Measurements from ENCODE around the gene DMRTB1. TPM values are rescaled to one million over a fixed set of nuclear protein-coding genes. Genes with fewer than 3 reads are reported as not detected.

Gene DMRTB1
- total RNA-seq, 1 experiment from 2014 or later: not detected

DNA sequence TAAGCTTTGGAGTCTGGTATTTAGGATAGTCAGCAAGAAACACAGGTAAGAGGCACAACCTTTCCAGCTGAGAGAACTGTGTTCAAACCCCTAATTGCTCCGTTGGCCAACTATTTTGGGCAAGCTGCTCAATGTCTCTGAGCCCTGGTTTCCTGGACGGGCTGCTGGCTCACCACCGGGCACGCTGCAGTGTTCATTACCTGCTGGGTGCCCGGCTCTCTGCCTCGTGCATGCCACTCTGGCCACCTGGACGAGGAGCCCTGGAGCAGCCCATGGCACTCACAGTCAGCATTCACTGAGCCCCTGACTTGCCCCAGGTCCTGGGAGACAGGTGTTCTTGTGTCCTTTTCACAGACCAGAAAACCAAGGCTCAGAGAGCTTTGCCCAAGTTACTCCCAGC lies 51.0 kb downstream of the DMRTB1 start:
- ChIA-PET POLR2A (ENCODE audit: unreplicated experiment) (no interaction called here), CTCF (no interaction called here)
- TF ChIP-seq EZH2 (IDR thresholded peaks at IDR 0.05; ENCODE audit: low read length, unreplicated experiment) (no peak), EZH2phosphoT487 (IDR thresholded peaks at IDR 0.05; ENCODE audit: borderline replicate concordance, low read length) (no peak)
- TF ChIP-seq, protein P1, sequence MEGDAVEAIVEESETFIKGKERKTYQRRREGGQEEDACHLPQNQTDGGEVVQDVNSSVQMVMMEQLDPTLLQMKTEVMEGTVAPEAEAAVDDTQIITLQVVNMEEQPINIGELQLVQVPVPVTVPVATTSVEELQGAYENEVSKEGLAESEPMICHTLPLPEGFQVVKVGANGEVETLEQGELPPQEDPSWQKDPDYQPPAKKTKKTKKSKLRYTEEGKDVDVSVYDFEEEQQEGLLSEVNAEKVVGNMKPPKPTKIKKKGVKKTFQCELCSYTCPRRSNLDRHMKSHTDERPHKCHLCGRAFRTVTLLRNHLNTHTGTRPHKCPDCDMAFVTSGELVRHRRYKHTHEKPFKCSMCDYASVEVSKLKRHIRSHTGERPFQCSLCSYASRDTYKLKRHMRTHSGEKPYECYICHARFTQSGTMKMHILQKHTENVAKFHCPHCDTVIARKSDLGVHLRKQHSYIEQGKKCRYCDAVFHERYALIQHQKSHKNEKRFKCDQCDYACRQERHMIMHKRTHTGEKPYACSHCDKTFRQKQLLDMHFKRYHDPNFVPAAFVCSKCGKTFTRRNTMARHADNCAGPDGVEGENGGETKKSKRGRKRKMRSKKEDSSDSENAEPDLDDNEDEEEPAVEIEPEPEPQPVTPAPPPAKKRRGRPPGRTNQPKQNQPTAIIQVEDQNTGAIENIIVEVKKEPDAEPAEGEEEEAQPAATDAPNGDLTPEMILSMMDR (conservative IDR thresholded peaks at IDR 0.05; ENCODE audit: low read depth, low read length): no peak
- H3K9me3 ChIP-seq (ENCODE audit: low read length): no peaks in the 10 kb centered on the region
- H3K4me3 ChIP-seq (ENCODE audit: low read length): no peak overlapping the region
- BruUV-seq (replicated peaks): no TSS peak
- no peaks in the 10 kb centered on the region for H3K9me2 ChIP-seq (replicated peaks; ENCODE audit: low read length)
- H3K4me1 ChIP-seq (ENCODE audit: insufficient read depth, low read length): peaks cover 25% of the 10 kb centered on the region
- H4K20me1 ChIP-seq (ENCODE audit: low read length): peaks cover 4% of the 10 kb centered on the region; the same call in 1 of the 2 replicates
- intact Hi-C loops (cut with micrococcal nuclease): no loop called here
- no peak overlapping the region for H2AFZ ChIP-seq (ENCODE audit: low read length)
- H3K4me2 ChIP-seq (ENCODE audit: low read length): no peak overlapping the region
- H3K9ac ChIP-seq (ENCODE audit: low read length): no peak overlapping the region
- H3K27ac ChIP-seq (ENCODE audit: low read length): no peak overlapping the region
- no peak for DNase-seq
- H3K79me2 ChIP-seq (ENCODE audit: low read length): no peaks in the 10 kb centered on the region
- no peaks in the 10 kb centered on the region for H3K27me3 ChIP-seq (ENCODE audit: low read length)
- peaks cover 4% of the 10 kb centered on the region for H3F3A ChIP-seq (ENCODE audit: low read length, unreplicated experiment)
- no peaks in the 10 kb centered on the region for H3K36me3 ChIP-seq (ENCODE audit: low read depth, low read length)
- no peak for ATAC-seq

DNA sequence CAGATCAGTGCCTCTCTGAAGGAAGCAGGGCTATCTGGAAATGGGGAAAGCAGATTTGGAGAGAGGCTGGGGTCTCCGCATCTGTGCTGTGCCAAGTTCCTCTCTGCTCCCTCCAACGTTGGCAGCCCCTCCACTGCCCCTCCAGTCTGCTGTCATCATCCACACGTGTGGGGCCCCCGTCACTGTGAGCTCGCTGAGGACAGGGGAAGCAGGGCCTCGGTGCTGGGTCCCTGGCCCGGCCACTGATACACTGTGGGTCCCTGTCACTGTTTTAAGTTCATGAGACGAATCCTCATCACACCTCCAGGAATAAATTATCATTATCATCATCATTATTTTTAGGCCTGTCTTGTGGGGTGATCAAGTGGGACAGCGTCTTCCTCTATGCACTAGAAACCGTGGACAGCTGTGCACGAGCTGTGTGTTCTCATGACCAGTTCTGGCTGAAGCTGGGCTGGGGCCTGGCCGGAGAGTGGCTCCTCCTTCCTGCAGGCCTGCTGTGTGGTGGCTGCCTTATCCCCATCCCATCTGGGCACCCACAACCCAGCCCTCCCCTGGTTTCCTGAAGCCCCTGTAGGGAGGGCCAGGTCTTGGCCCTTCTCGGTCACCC lies 52.2 kb downstream of the DMRTB1 start:
- peak; percentile 17 for ATAC-seq
- no TSS peak for BruUV-seq (replicated peaks)
- Histone ChIP-seq H3F3A (ENCODE audit: low read length, unreplicated experiment) (peaks cover 4% of the 10 kb centered on the region), H3K27ac (ENCODE audit: low read length) (peak overlapping the region; percentile 72; the same call in 1 of the 2 replicates), H3K79me2 (ENCODE audit: low read length) (no peaks in the 10 kb centered on the region), H3K4me2 (ENCODE audit: low read length) (peak overlapping the region; percentile 63), H2AFZ (ENCODE audit: low read length) (no peak overlapping the region), H3K27me3 (ENCODE audit: low read length) (no peaks in the 10 kb centered on the region), H3K4me3 (ENCODE audit: low read length) (no peak overlapping the region), H3K9me2 (replicated peaks; ENCODE audit: low read length) (no peaks in the 10 kb centered on the region), H3K36me3 (ENCODE audit: low read depth, low read length) (no peaks in the 10 kb centered on the region), H3K9me3 (ENCODE audit: low read length) (no peaks in the 10 kb centered on the region), H3K4me1 (ENCODE audit: insufficient read depth, low read length) (peaks cover 25% of the 10 kb centered on the region), H3K9ac (ENCODE audit: low read length) (no peak overlapping the region), H4K20me1 (ENCODE audit: low read length) (peaks cover 4% of the 10 kb centered on the region; the same call in 1 of the 2 replicates)
- no peak for DNase-seq
- intact Hi-C loops (cut with micrococcal nuclease): no loop called here
- POLR2A ChIA-PET (ENCODE audit: unreplicated experiment): interaction anchor here (0.6 kb wide), 1 partner anchor 15 kb away, joined by 6 read pairs; no protein-coding TSS in a partner anchor
- TF ChIP-seq EZH2phosphoT487 (IDR thresholded peaks at IDR 0.05; ENCODE audit: borderline replicate concordance, low read length) (no peak), EZH2 (IDR thresholded peaks at IDR 0.05; ENCODE audit: low read length, unreplicated experiment) (no peak)
- TF ChIP-seq, protein P1 (conservative IDR thresholded peaks at IDR 0.05; ENCODE audit: low read depth, low read length): no peak
- CTCF ChIA-PET: interaction anchor here (1.2 kb wide), 1 partner anchor 26 kb away, joined by 6 read pairs; no protein-coding TSS in a partner anchor

Data from PC-3 (cell line).